Fibroblast of lung (primary cell): ENCODE data around the gene CDX1.

ENCODE experiments used
- EZH2 ChIP-seq: IDR thresholded peaks from 2 replicates; pipeline ENCODE4 v1.5.1; 2012; ENCODE audit warnings: low read length, control low read depth, mild to moderate bottlenecking; ENCODE audit errors: missing control alignments
- TF ChIP-seq, protein P1 (sequence below), 2 donors: IDR thresholded peaks in 1 of 2; conservative IDR thresholded peaks in 1 of 2; 1 replicate in 1 of 2; 2 replicates in 1 of 2; pipeline ENCODE4 v1.5.1; 2011 to 2012; ENCODE audit warnings: low read length in 2 of 2, control low read depth in 1 of 2, inconsistent platforms in 1 of 2, low read depth in 1 of 2, mild to moderate bottlenecking in 1 of 2

DNA sequence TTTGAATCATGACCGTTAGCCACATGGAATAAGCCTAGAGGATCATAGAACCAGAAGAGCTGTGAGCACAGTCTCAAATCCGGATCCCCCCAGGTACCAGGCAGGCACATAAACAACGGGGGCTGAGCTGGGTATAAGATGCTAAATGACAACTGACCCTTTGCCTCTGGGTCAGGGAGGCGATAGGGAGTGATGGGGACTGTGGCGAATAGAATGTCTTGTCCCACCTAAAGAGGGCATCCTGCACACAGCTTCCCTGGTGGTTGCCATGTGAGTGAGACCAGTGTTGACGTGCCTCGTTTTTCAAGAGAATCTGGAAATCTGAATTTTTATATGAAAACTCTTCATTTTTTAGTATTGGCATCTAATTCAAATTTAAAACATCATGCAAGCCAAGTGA is 56.9 kb downstream of the CDX1 start:
- TF ChIP-seq, protein P1, sequence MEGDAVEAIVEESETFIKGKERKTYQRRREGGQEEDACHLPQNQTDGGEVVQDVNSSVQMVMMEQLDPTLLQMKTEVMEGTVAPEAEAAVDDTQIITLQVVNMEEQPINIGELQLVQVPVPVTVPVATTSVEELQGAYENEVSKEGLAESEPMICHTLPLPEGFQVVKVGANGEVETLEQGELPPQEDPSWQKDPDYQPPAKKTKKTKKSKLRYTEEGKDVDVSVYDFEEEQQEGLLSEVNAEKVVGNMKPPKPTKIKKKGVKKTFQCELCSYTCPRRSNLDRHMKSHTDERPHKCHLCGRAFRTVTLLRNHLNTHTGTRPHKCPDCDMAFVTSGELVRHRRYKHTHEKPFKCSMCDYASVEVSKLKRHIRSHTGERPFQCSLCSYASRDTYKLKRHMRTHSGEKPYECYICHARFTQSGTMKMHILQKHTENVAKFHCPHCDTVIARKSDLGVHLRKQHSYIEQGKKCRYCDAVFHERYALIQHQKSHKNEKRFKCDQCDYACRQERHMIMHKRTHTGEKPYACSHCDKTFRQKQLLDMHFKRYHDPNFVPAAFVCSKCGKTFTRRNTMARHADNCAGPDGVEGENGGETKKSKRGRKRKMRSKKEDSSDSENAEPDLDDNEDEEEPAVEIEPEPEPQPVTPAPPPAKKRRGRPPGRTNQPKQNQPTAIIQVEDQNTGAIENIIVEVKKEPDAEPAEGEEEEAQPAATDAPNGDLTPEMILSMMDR (conservative IDR thresholded peaks at IDR 0.05 in 1 of 2, IDR thresholded peaks at IDR 0.05 in 1 of 2; ENCODE audit: low read depth in 1 of 2, low read length in 2 of 2), result no peak
- no peak for TF ChIP-seq EZH2
